Stomach (tissue), 4 donors: Measurements from ENCODE around the gene ERGIC3.

ENCODE experiments used
- EP300 ChIP-seq: sonication (generic); formaldehyde crosslinking; IDR thresholded peaks from one replicate; pipeline ENCODE4 v1.6.1; 2017; ENCODE audit warnings: antibody characterized with exemption
- POLR2A ChIP-seq, 4 donors: fragments of 450-650 bp; IDR thresholded peaks; one replicate each; pipeline ENCODE4 v1.6.1; 2016; ENCODE audit warnings: antibody characterized with exemption in 4 of 4, control low read depth in 2 of 4, mild to moderate bottlenecking in 1 of 4, moderate library complexity in 1 of 4
- TF ChIP-seq, protein P1 (sequence below), 7 experiments: fragments of 450-650 bp in 4 of 7; fragments of 200-600 bp in 3 of 7; sonication (generic) in 3 of 7; IDR thresholded peaks; one replicate each; pipeline ENCODE4 v1.5.1; 2016 to 2019; ENCODE audit warnings: antibody characterized with exemption in 7 of 7, control low read depth in 2 of 7, mild to moderate bottlenecking in 1 of 7

DNA sequence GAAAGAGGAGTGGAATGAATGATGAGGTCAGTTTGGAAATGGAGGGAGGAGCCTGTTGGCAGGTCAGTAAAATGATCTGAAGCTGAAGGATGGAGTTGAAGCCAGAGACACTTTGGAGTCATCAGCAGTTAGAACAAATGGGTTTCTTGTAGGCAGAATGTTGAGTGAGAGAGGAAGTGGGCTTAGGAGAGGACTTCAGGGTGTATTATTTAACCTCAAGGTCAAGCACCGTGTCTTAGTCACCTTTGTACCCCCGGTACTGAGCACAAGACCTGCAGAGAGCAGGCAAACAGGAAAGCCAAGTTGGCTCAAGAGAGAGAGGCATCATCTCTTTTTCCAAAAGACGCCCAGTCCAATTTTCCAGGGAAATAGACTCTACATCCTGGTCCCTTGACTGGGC lies 35.7 kb upstream of the ERGIC3 start:
- TF ChIP-seq EP300 (no peak), POLR2A (IDR thresholded peaks at IDR 0.05) (no peak)
- TF ChIP-seq, protein P1, sequence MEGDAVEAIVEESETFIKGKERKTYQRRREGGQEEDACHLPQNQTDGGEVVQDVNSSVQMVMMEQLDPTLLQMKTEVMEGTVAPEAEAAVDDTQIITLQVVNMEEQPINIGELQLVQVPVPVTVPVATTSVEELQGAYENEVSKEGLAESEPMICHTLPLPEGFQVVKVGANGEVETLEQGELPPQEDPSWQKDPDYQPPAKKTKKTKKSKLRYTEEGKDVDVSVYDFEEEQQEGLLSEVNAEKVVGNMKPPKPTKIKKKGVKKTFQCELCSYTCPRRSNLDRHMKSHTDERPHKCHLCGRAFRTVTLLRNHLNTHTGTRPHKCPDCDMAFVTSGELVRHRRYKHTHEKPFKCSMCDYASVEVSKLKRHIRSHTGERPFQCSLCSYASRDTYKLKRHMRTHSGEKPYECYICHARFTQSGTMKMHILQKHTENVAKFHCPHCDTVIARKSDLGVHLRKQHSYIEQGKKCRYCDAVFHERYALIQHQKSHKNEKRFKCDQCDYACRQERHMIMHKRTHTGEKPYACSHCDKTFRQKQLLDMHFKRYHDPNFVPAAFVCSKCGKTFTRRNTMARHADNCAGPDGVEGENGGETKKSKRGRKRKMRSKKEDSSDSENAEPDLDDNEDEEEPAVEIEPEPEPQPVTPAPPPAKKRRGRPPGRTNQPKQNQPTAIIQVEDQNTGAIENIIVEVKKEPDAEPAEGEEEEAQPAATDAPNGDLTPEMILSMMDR (IDR thresholded peaks at IDR 0.05) = no peak
